ENCODE results near the gene ACOT13. TPM values are rescaled to one million over a fixed set of nuclear protein-coding genes. Genes with fewer than 3 reads are reported as not detected.
"Not testable (repeated sequence)": the region's sequence is repeated elsewhere in the genome, so short reads cannot be mapped to it uniquely, and the experiment has no call there.

Gene ACOT13
- total RNA-seq, 3 donors from 2014 or later, result 19.6 to 28.5 (median 22.1) TPM

- peaks cover 19% of the 10 kb centered on the region for H3K36me3 Mint-ChIP-seq (ENCODE audit: insufficient read depth)
- H3K4me1 Mint-ChIP-seq (ENCODE audit: low read depth), result peaks cover 40% of the 10 kb centered on the region
- not testable (repeated sequence) for H3K9me3 Mint-ChIP-seq; H3K27me3 Mint-ChIP-seq (ENCODE audit: low read depth); ATAC-seq; DNase-seq
- peak overlapping the region; percentile 99 for H3K4me3 Mint-ChIP-seq
Measured at GRCh38 chr6:24668066-24668996, 1.5 kb downstream of the ACOT13 start.

- Mint-ChIP-seq H3K27me3 (ENCODE audit: low read depth) (no peaks in the 10 kb centered on the region), H3K36me3 (ENCODE audit: insufficient read depth) (peaks cover 13% of the 10 kb centered on the region), H3K9me3 (peaks cover 5% of the 10 kb centered on the region), H3K4me3 (no peak overlapping the region), H3K4me1 (ENCODE audit: low read depth) (peaks cover 34% of the 10 kb centered on the region)
- ATAC-seq, result no peak
- no peak for DNase-seq
Measured at GRCh38 chr6:24668997-24669361, 2.1 kb downstream of the ACOT13 start.

DNA sequence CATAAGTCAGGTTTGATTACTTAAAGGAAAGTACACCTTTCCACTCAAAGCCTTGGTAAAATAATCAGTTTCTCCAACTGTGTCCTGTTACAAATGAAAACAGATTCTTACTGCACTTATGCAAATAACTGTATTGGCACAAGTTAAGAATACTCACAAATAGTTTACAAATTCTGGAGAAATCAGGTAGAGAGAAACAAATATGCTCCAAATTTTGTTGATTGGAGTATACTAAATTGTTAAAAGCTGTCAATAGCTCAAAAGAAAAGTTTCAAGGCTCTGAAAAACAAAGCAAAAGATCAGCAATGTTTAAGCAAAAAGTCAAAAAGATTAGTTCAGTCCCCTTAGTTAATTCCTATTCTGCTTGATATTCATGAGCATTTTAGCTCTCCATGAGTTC lies 3.6 kb downstream of the ACOT13 start:
- H3K9me3 Mint-ChIP-seq; H3K27me3 Mint-ChIP-seq (ENCODE audit: low read depth); DNase-seq; H3K36me3 Mint-ChIP-seq (ENCODE audit: insufficient read depth); ATAC-seq; H3K4me3 Mint-ChIP-seq: not testable (repeated sequence)
- peaks cover 22% of the 10 kb centered on the region for H3K4me1 Mint-ChIP-seq (ENCODE audit: low read depth)

DNA sequence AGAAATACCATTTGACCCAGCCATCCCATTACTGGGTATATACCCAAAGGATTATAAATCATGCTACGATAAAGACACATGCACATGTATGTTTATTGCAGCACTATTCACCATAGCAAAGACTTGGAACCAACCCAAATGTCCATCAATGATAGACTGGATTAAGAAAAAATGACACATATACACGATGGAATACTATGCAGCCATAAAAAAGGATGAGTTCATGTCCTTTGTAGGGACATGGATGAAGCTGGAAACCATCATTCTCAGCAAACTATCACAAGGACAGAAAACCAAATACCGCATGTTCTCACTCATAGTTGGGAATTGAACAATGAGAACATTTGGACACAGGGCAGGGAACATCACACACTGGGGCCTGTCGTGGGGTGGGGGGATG lies 4.2 kb downstream of the ACOT13 start:
- not testable (repeated sequence) for H3K9me3 Mint-ChIP-seq; H3K27me3 Mint-ChIP-seq (ENCODE audit: low read depth); ATAC-seq; DNase-seq; H3K4me3 Mint-ChIP-seq; H3K36me3 Mint-ChIP-seq (ENCODE audit: insufficient read depth)
- peaks cover 18% of the 10 kb centered on the region for H3K4me1 Mint-ChIP-seq (ENCODE audit: low read depth)

DNA sequence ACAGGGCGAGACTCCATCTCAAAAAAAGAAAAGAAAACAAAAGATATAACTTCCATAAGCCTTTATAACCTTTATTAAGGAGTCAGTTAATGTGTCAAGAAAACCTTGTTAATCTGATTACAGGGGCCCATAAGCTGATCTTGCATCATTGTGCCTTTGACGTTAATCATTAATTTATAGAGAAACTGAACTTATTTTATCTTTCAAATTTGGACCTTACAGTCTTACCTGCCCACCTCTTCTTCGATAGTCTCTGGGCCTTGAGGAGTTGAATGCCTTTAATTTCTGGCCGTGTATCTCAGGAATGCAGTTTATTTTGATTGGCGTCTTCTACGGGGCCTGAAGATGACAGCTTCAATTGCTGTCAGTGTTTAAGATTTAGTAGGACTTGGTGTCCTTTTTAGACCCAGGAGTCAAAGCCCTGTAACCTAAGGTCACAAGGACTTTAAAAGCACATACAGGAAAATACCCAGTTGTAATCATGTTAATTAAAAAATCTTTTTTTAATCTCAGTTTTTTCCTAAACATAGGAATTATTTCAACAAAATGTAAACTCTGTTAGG lies 5.8 kb downstream of the ACOT13 start:
- H3K36me3 Mint-ChIP-seq (ENCODE audit: insufficient read depth), result peaks cover 9% of the 10 kb centered on the region
- no peak for DNase-seq
- H3K4me3 Mint-ChIP-seq, result no peak overlapping the region
- H3K9me3 Mint-ChIP-seq, result peaks cover 5% of the 10 kb centered on the region
- H3K4me1 Mint-ChIP-seq (ENCODE audit: low read depth), result peaks cover 8% of the 10 kb centered on the region
- no peak for ATAC-seq
- H3K27me3 Mint-ChIP-seq (ENCODE audit: low read depth), result no peaks in the 10 kb centered on the region

DNA sequence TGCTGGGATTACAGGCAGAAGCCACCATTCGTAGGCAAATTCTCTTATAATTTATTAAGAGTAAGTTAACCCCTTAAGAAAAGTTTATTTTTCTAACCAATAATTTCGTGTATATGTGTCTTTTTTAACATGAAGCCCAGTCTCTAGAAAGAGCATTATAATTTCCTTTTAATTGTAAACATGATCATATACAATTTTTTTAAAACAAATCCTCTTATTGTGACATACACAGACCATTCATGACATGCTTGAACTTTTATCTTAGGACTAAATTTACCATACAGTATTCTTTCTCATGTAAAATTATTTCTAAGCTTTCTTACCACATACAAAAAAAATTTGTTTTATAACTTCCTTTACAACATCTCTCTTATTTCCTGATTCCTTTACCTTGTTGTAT lies 6.7 kb downstream of the ACOT13 start:
- H3K27me3 Mint-ChIP-seq (ENCODE audit: low read depth), result no peaks in the 10 kb centered on the region

GRCh38 chr6:24678792-24679352 lies 12.0 kb downstream of the ACOT13 start:
- not testable (repeated sequence) for ATAC-seq; H3K4me1 Mint-ChIP-seq (ENCODE audit: low read depth); H3K27me3 Mint-ChIP-seq (ENCODE audit: low read depth); DNase-seq; H3K4me3 Mint-ChIP-seq; H3K36me3 Mint-ChIP-seq (ENCODE audit: insufficient read depth); H3K9me3 Mint-ChIP-seq

More for the DNA sequence above, 6.7 kb downstream of the ACOT13 start:
- Mint-ChIP-seq H3K36me3 (ENCODE audit: insufficient read depth) (peaks cover 9% of the 10 kb centered on the region), H3K9me3 (peaks cover 5% of the 10 kb centered on the region), H3K4me3 (no peak overlapping the region), H3K4me1 (ENCODE audit: low read depth) (peaks cover 5% of the 10 kb centered on the region)
- no peak for ATAC-seq
- DNase-seq, result no peak

GRCh38 chr6:24680582-24680981 lies 13.7 kb downstream of the ACOT13 start:
- no peak overlapping the region for H3K4me3 Mint-ChIP-seq
- no peaks in the 10 kb centered on the region for H3K36me3 Mint-ChIP-seq (ENCODE audit: insufficient read depth)
- ATAC-seq, result no peak
- no peaks in the 10 kb centered on the region for H3K4me1 Mint-ChIP-seq (ENCODE audit: low read depth)
- no peaks in the 10 kb centered on the region for H3K27me3 Mint-ChIP-seq (ENCODE audit: low read depth)
- DNase-seq, result no peak
- no peaks in the 10 kb centered on the region for H3K9me3 Mint-ChIP-seq

DNA sequence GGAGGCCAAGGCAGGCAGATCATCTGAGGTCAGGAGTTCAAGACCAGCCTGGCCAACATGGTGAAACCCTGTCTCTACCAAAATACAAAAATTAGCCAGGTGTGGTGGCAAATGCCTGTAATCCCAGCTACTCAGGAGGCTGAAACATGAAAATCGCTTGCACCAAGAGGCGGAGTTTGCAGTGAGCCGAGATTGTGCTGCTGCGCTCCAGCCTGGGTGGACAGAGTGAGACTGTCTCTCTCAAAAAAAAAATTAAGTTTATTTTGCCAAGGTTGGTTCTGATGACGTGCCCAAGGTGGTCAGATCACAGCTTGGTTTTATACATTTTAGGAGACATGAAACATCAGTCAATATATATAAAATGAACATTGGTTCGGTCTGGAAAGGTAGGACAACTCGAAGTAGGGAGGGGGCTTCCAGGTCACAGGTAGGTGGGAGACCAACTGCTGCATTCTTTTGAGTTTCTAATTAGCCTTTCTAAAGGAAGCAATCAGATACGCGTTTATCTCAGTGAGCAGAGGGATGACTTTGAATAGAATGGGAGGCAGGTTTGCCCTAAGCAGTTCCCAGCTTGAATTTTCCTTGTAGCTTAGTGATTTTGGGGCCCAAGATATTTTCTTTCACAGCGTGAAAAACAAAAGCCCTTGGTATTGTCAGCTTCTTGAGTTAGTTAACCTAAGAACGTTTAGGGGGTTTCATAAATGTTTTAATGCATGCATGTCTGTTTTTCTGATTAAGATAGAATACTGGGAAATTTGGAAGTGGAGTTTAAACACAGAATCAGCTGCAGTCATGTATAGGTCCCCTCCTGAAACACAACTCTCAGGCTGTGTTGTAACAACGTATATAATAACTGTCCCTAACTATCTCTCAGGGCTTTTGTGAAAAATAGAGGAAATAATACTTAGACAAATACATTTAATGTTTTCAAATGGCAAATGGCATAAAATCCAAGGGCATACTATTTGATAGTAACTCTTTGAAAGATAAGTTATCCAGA lies 16.7 kb downstream of the ACOT13 start:
- DNase-seq, result no peak
- no peaks in the 10 kb centered on the region for H3K9me3 Mint-ChIP-seq
- no peak overlapping the region for H3K4me3 Mint-ChIP-seq
- peaks cover 4% of the 10 kb centered on the region for H3K36me3 Mint-ChIP-seq (ENCODE audit: insufficient read depth)
- H3K4me1 Mint-ChIP-seq (ENCODE audit: low read depth), result no peaks in the 10 kb centered on the region
- ATAC-seq, result no peak
- no peaks in the 10 kb centered on the region for H3K27me3 Mint-ChIP-seq (ENCODE audit: low read depth)

- DNase-seq, result no peak
- H3K4me1 Mint-ChIP-seq (ENCODE audit: low read depth), result peaks cover 4% of the 10 kb centered on the region
- no peak overlapping the region for H3K4me3 Mint-ChIP-seq
- H3K9me3 Mint-ChIP-seq, result no peaks in the 10 kb centered on the region
- no peaks in the 10 kb centered on the region for H3K27me3 Mint-ChIP-seq (ENCODE audit: low read depth)
- H3K36me3 Mint-ChIP-seq (ENCODE audit: insufficient read depth), result peaks cover 7% of the 10 kb centered on the region
- ATAC-seq, result no peak
Measured at GRCh38 chr6:24686408-24686807, 19.5 kb downstream of the ACOT13 start.

GRCh38 chr6:24686946-24687345 lies 20.1 kb downstream of the ACOT13 start:
- Mint-ChIP-seq H3K27me3 (ENCODE audit: low read depth) (no peaks in the 10 kb centered on the region), H3K4me3 (no peak overlapping the region), H3K36me3 (ENCODE audit: insufficient read depth) (peaks cover 7% of the 10 kb centered on the region), H3K4me1 (ENCODE audit: low read depth) (peaks cover 9% of the 10 kb centered on the region), H3K9me3 (no peaks in the 10 kb centered on the region)
- no peak for ATAC-seq
- no peak for DNase-seq

- no peak for ATAC-seq
- H3K36me3 Mint-ChIP-seq (ENCODE audit: insufficient read depth), result peaks cover 7% of the 10 kb centered on the region
Measured at GRCh38 chr6:24689964-24690363, 23.1 kb downstream of the ACOT13 start.

DNA sequence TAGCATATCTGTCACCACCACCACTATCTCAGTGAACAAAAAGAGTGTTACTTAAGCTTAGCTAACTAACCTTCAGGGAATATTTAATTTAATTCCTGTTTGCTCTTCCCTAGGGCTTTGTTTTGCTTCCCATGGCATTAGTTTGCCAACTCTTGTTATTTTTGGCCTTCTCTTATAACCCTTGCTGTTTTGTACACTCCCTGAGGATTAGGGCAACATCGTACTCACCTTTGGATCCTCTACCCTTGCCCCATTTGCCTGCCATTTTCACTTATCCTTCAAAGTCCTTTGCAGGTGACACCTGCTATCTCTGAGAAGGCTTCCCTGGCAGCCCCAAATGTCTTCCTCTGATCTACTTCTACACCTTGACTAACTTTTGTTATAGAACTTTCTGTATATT lies 23.7 kb downstream of the ACOT13 start:
- no peak for ATAC-seq
- no peak overlapping the region for H3K4me3 Mint-ChIP-seq
- peaks cover 15% of the 10 kb centered on the region for H3K4me1 Mint-ChIP-seq (ENCODE audit: low read depth)
- no peaks in the 10 kb centered on the region for H3K27me3 Mint-ChIP-seq (ENCODE audit: low read depth)
- peaks cover 7% of the 10 kb centered on the region for H3K36me3 Mint-ChIP-seq (ENCODE audit: insufficient read depth)
- no peak for DNase-seq
- H3K9me3 Mint-ChIP-seq, result no peaks in the 10 kb centered on the region

More at GRCh38 chr6:24689964-24690363, 23.1 kb downstream of the ACOT13 start:
- no peaks in the 10 kb centered on the region for H3K27me3 Mint-ChIP-seq (ENCODE audit: low read depth)
- H3K9me3 Mint-ChIP-seq, result no peaks in the 10 kb centered on the region
- no peak for DNase-seq
- H3K4me1 Mint-ChIP-seq (ENCODE audit: low read depth), result peaks cover 13% of the 10 kb centered on the region
- H3K4me3 Mint-ChIP-seq, result no peak overlapping the region

DNA sequence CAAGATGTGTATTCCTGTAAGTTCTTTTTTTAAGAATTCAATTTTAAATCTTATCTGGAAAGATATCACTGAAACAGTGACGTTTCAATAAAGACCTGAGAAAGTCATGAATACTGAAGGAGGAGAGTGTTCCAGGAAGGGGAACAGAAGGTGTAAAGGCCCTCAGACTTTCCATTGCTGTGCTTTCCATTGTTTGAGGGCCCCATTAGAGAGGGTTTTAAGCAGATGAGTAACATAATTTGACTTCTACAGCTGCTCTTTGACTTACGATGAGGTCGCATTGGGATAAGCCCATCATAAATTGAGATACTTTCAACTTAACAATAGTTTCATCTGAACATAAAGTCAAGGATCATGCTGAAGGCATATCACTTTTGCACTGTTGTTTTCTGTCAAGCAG lies 24.7 kb downstream of the ACOT13 start:
- Mint-ChIP-seq H3K4me1 (ENCODE audit: low read depth) (peaks cover 23% of the 10 kb centered on the region), H3K27me3 (ENCODE audit: low read depth) (no peaks in the 10 kb centered on the region), H3K4me3 (no peak overlapping the region), H3K9me3 (no peaks in the 10 kb centered on the region), H3K36me3 (ENCODE audit: insufficient read depth) (peaks cover 7% of the 10 kb centered on the region)
- no peak for ATAC-seq
- DNase-seq, result no peak
